H9 (cell line): ENCODE measurements around the gene IL1RAP. TPM values are rescaled to one million over a fixed set of nuclear protein-coding genes. Genes with fewer than 3 reads are reported as not detected.
A peak's percentile ranks its signal among the peaks of the same experiment; 100 is the strongest.

ENCODE experiments used
- DNase-seq: peaks from one replicate; pipeline ENCODE4 v3.0.0-alpha.2; 2017
- H2AFZ ChIP-seq: one replicate; pipeline ENCODE4 v1.6.1; 2013; ENCODE audit warnings: mild to moderate bottlenecking, low read length, control low read depth, moderate library complexity
- H2AK5ac ChIP-seq: 2 replicates; pipeline ENCODE4 v1.6.1; 2013; ENCODE audit warnings: low read length, control low read depth, mixed read lengths; ENCODE audit not compliant: insufficient read length
- H2BK120ac ChIP-seq: one replicate; pipeline ENCODE4 v1.6.1; 2013; ENCODE audit warnings: low read depth, mild to moderate bottlenecking, low read length, control low read depth, inconsistent platforms; ENCODE audit not compliant: poor library complexity, severe bottlenecking
- H2BK12ac ChIP-seq: 2 replicates; pipeline ENCODE4 v1.6.1; 2013; ENCODE audit warnings: low read length, control low read depth, mixed read lengths, low read depth; ENCODE audit not compliant: insufficient read length
- H2BK15ac ChIP-seq: 2 replicates; pipeline ENCODE4 v1.6.1; 2013; ENCODE audit warnings: low read depth, low read length, control low read depth
- H2BK20ac ChIP-seq: one replicate; pipeline ENCODE4 v1.6.1; 2013; ENCODE audit warnings: low read depth, mild to moderate bottlenecking, low read length, control low read depth, inconsistent platforms; ENCODE audit not compliant: poor library complexity, severe bottlenecking
- H2BK5ac ChIP-seq: 2 replicates; pipeline ENCODE4 v1.6.1; 2013; ENCODE audit warnings: low read length, control low read depth, mixed read lengths; ENCODE audit not compliant: insufficient read length
- H3K14ac ChIP-seq: 2 replicates; pipeline ENCODE4 v1.6.1; 2013; ENCODE audit warnings: low read length, control low read depth; ENCODE audit not compliant: insufficient read depth
- H3K18ac ChIP-seq: 2 replicates; pipeline ENCODE4 v1.6.1; 2013; ENCODE audit warnings: low read depth, mild to moderate bottlenecking, mixed read lengths, low read length, control low read depth; ENCODE audit not compliant: insufficient read length
- H3K23ac ChIP-seq: 2 replicates; pipeline ENCODE4 v1.6.1; 2013; ENCODE audit warnings: low read length, control low read depth, mixed read lengths, low read depth; ENCODE audit not compliant: insufficient read length
- H3K23me2 ChIP-seq: 2 replicates; pipeline ENCODE4 v1.6.1; 2013; ENCODE audit warnings: low read depth, mild to moderate bottlenecking, mixed read lengths, low read length, control low read depth; ENCODE audit not compliant: insufficient read length, poor library complexity, severe bottlenecking
- H3K27ac ChIP-seq: 2 replicates; pipeline ENCODE4 v1.5.1; 2013; ENCODE audit warnings: low read length, control low read depth, mixed read lengths, low read depth; ENCODE audit not compliant: insufficient read length
- H3K27me3 ChIP-seq: 2 replicates; pipeline ENCODE4 v1.6.1; 2013; ENCODE audit warnings: low read length, control low read depth, inconsistent platforms; ENCODE audit not compliant: insufficient read depth
- H3K4ac ChIP-seq: 2 replicates; pipeline ENCODE4 v1.6.1; 2013; ENCODE audit warnings: low read depth, mild to moderate bottlenecking, control low read depth, inconsistent platforms, low read length, moderate library complexity
- H3K4me1 ChIP-seq: 2 replicates; pipeline ENCODE4 v1.6.1; 2013; ENCODE audit warnings: low read length, control low read depth, inconsistent platforms; ENCODE audit not compliant: insufficient read depth
- H3K4me2 ChIP-seq: 2 replicates; pipeline ENCODE4 v1.6.1; 2013; ENCODE audit warnings: low read length, control low read depth, mixed read lengths; ENCODE audit not compliant: insufficient read length, insufficient read depth
- H3K56ac ChIP-seq: 2 replicates; pipeline ENCODE4 v1.6.1; 2013; ENCODE audit warnings: low read depth, mild to moderate bottlenecking, mixed read lengths, low read length, control low read depth; ENCODE audit not compliant: insufficient read length
- H3K79me1 ChIP-seq: 2 replicates; pipeline ENCODE4 v1.6.1; 2013; ENCODE audit warnings: low read depth, mild to moderate bottlenecking, moderate library complexity, low read length, control low read depth, inconsistent platforms; ENCODE audit not compliant: insufficient read depth, poor library complexity, severe bottlenecking
- H3K79me2 ChIP-seq: 2 replicates; pipeline ENCODE4 v1.6.1; 2013; ENCODE audit warnings: low read length, control low read depth, inconsistent platforms; ENCODE audit not compliant: insufficient read depth
- H3K9ac ChIP-seq: 2 replicates; pipeline ENCODE4 v1.6.1; 2013; ENCODE audit warnings: low read length, control low read depth, mixed read lengths; ENCODE audit not compliant: insufficient read length; ENCODE audit errors: extremely low read depth
- H3K9me3 ChIP-seq: one replicate; pipeline ENCODE4 v1.6.1; 2013; ENCODE audit warnings: low read depth, low read length, inconsistent platforms; ENCODE audit not compliant: control insufficient read depth
- H3T11ph ChIP-seq: one replicate; pipeline ENCODE4 v1.6.1; 2013; ENCODE audit warnings: mild to moderate bottlenecking, low read length, control low read depth, inconsistent platforms
- H4K20me1 ChIP-seq: one replicate; pipeline ENCODE4 v1.6.1; 2013; ENCODE audit not compliant: control insufficient read depth, insufficient read length, insufficient read depth
- H4K5ac ChIP-seq: 2 replicates; pipeline ENCODE4 v1.6.1; 2013; ENCODE audit warnings: low read depth, mild to moderate bottlenecking, mixed read lengths, low read length, control low read depth; ENCODE audit not compliant: insufficient read length
- H4K8ac ChIP-seq: replicated peaks from 2 replicates; pipeline ENCODE4 v1.6.1; 2013; ENCODE audit warnings: low read length, control low read depth, mixed read lengths, low read depth; ENCODE audit not compliant: insufficient read length
- H4K91ac ChIP-seq: 2 replicates; pipeline ENCODE4 v1.6.1; 2013; ENCODE audit warnings: low read depth, mild to moderate bottlenecking, moderate library complexity, mixed read lengths, low read length, control low read depth; ENCODE audit not compliant: insufficient read length
- H3K27ac Mint-ChIP-seq, 3 experiments: 2 replicates in 2 of 3; 3 replicates in 1 of 3; pipeline ENCODE4 v1.8.0; 2020 to 2021; ENCODE audit warnings: mixed read lengths in 3 of 3, mild to moderate bottlenecking in 1 of 3, moderate library complexity in 1 of 3
- H3K27me3 Mint-ChIP-seq: 2 replicates; pipeline ENCODE4 v1.8.0; 2021; ENCODE audit warnings: low read depth, mild to moderate bottlenecking, moderate library complexity, mixed read lengths
- H3K36me3 Mint-ChIP-seq, 3 experiments: 2 replicates in 2 of 3; 3 replicates in 1 of 3; pipeline ENCODE4 v1.8.0; 2020 to 2021; ENCODE audit warnings: low read depth in 3 of 3, mixed read lengths in 3 of 3; ENCODE audit not compliant: insufficient read depth in 1 of 3
- H3K4me1 Mint-ChIP-seq, 2 experiments: 2 replicates each; pipeline ENCODE4 v1.8.0; 2020; ENCODE audit warnings: mixed read lengths in 2 of 2
- H3K4me3 Mint-ChIP-seq, 2 experiments: 2 replicates in 1 of 2; 3 replicates in 1 of 2; pipeline ENCODE4 v1.8.0; 2020 to 2021; ENCODE audit warnings: mild to moderate bottlenecking in 2 of 2, mixed read lengths in 2 of 2, moderate library complexity in 1 of 2
- H3K9me3 Mint-ChIP-seq, 2 experiments: 2 replicates in 1 of 2; 3 replicates in 1 of 2; pipeline ENCODE4 v1.8.0; 2020; ENCODE audit warnings: mild to moderate bottlenecking in 2 of 2, mixed read lengths in 2 of 2, moderate library complexity in 1 of 2
- WGBS: extraction: QIAGEN DNeasy Blood & Tissue Kit; methylation state at CpG from one replicate; pipeline ENCODE4 v1.1.7; 2013; ENCODE audit warnings: missing lambda C conversion rate, low lambda C conversion rate, mixed read lengths; ENCODE audit not compliant: insufficient read length; ENCODE audit errors: extremely low coverage; 5-methylcytosine and 5-hydroxymethylcytosine counted together
- total RNA-seq: library from RNA; stranded (reverse); gene quantifications from 2 replicates; pipeline ENCODE4 v1.2.1, GENCODE V29; 2021
- TF ChIP-seq, protein P1 (sequence below): fragments of 200-600 bp; sonication (generic); conservative IDR thresholded peaks from 3 replicates; pipeline ENCODE4 v1.8.0; 2021; ENCODE audit warnings: antibody characterized with exemption, mild to moderate bottlenecking

Gene IL1RAP
- total RNA-seq, 1 experiment from 2014 or later = 4.6 TPM

- H3K9me3 Mint-ChIP-seq = no peaks in the 10 kb centered on the region
- no peak overlapping the region for H3K4ac ChIP-seq
- H4K91ac ChIP-seq = no peak overlapping the region
- no peaks in the 10 kb centered on the region for H3K79me1 ChIP-seq
- no peak overlapping the region for H2BK12ac ChIP-seq
- H3K23me2 ChIP-seq = no peaks in the 10 kb centered on the region
- H3K56ac ChIP-seq = no peak overlapping the region
- H3K79me2 ChIP-seq = no peaks in the 10 kb centered on the region
- H2BK15ac ChIP-seq = no peak overlapping the region
- no CpG with 5 or more reads among the region's 4 CpGs for WGBS
- H2BK20ac ChIP-seq = no peak overlapping the region
- no peak overlapping the region for H3T11ph ChIP-seq
- no peak overlapping the region for H2BK120ac ChIP-seq
- no peak overlapping the region for H3K23ac ChIP-seq
- no peaks in the 10 kb centered on the region for H4K20me1 ChIP-seq
- no peak overlapping the region for H2AFZ ChIP-seq
- no peak overlapping the region for H2AK5ac ChIP-seq
- H3K4me1 ChIP-seq = peaks cover 13% of the 10 kb centered on the region; the same call in 1 of the 2 replicates
- no peak overlapping the region for H2BK5ac ChIP-seq
- no peak overlapping the region for H3K14ac ChIP-seq
- TF ChIP-seq, protein P1, sequence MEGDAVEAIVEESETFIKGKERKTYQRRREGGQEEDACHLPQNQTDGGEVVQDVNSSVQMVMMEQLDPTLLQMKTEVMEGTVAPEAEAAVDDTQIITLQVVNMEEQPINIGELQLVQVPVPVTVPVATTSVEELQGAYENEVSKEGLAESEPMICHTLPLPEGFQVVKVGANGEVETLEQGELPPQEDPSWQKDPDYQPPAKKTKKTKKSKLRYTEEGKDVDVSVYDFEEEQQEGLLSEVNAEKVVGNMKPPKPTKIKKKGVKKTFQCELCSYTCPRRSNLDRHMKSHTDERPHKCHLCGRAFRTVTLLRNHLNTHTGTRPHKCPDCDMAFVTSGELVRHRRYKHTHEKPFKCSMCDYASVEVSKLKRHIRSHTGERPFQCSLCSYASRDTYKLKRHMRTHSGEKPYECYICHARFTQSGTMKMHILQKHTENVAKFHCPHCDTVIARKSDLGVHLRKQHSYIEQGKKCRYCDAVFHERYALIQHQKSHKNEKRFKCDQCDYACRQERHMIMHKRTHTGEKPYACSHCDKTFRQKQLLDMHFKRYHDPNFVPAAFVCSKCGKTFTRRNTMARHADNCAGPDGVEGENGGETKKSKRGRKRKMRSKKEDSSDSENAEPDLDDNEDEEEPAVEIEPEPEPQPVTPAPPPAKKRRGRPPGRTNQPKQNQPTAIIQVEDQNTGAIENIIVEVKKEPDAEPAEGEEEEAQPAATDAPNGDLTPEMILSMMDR = no peak
- H4K8ac ChIP-seq = no peak overlapping the region
- peak overlapping the region; percentile 88 for H3K27ac ChIP-seq
- H3K18ac ChIP-seq = no peak overlapping the region
- peak overlapping the region; percentile 16 for H3K4me2 ChIP-seq
- no peaks in the 10 kb centered on the region for H3K27me3 Mint-ChIP-seq
- peaks cover 0 to 3% (median 0%) of the 10 kb centered on the region in 3 experiments; a peak in 1 of 7 replicates for H3K36me3 Mint-ChIP-seq
- no peak overlapping the region for H3K9ac ChIP-seq
- no peak for DNase-seq
- peaks cover 25 to 35% of the 10 kb centered on the region in 2 experiments for H3K4me1 Mint-ChIP-seq
- no peaks in the 10 kb centered on the region for H3K9me3 ChIP-seq
- peak overlapping the region in 1 of 2 experiments; percentile 51; a peak in 1 of 5 replicates for H3K4me3 Mint-ChIP-seq
- H3K27ac Mint-ChIP-seq = peak overlapping the region; percentile 83 to 97 (median 96); a peak in 6 of 7 replicates
- H4K5ac ChIP-seq = no peak overlapping the region
- H3K27me3 ChIP-seq = no peaks in the 10 kb centered on the region
Observed at GRCh38 chr3:190645932-190646460, 132.1 kb downstream of the IL1RAP start.
